Measurements from ENCODE around the gene GMPPB.

GMPPB gene

DNA sequence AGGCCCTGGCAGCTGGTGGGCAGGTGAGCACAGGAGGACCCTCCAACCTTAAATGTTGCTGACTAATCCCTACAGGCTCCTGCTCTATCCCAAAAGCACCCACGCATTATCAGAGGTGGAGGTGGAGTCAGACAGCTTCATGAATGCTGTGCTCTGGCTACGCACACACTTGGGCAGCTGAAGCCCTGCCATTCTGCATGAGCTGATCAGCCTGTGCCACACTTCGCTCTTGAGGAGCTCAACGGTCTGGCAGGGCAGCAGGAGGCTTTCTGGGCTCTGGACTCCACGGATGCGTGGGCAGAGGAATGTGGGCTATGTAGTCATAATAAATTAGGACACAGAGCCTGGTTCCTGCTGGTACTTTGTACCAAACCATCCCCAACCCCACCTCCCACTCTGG is 40.6 kb downstream of the GMPPB start:
- H3K27ac ChIP-seq (replicated peaks): no peak overlapping the region
- H3K4me3 ChIP-seq (replicated peaks; ENCODE audit: insufficient read depth, low read length): no peak overlapping the region
- DNase-seq (ENCODE audit: low read depth in 1 of 2, low spot score in 1 of 2): no peak
- TF ChIP-seq GABPA (IDR thresholded peaks at IDR 0.05; ENCODE audit: low read depth): no peak
- TF ChIP-seq, protein P1, sequence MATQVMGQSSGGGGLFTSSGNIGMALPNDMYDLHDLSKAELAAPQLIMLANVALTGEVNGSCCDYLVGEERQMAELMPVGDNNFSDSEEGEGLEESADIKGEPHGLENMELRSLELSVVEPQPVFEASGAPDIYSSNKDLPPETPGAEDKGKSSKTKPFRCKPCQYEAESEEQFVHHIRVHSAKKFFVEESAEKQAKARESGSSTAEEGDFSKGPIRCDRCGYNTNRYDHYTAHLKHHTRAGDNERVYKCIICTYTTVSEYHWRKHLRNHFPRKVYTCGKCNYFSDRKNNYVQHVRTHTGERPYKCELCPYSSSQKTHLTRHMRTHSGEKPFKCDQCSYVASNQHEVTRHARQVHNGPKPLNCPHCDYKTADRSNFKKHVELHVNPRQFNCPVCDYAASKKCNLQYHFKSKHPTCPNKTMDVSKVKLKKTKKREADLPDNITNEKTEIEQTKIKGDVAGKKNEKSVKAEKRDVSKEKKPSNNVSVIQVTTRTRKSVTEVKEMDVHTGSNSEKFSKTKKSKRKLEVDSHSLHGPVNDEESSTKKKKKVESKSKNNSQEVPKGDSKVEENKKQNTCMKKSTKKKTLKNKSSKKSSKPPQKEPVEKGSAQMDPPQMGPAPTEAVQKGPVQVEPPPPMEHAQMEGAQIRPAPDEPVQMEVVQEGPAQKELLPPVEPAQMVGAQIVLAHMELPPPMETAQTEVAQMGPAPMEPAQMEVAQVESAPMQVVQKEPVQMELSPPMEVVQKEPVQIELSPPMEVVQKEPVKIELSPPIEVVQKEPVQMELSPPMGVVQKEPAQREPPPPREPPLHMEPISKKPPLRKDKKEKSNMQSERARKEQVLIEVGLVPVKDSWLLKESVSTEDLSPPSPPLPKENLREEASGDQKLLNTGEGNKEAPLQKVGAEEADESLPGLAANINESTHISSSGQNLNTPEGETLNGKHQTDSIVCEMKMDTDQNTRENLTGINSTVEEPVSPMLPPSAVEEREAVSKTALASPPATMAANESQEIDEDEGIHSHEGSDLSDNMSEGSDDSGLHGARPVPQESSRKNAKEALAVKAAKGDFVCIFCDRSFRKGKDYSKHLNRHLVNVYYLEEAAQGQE (IDR thresholded peaks at IDR 0.05; ENCODE audit: insufficient replicate concordance, low read depth): no peak
- TF ChIP-seq CTCF (IDR thresholded peaks at IDR 0.05; ENCODE audit: insufficient read depth, low read length): no peak
- no peak for TF ChIP-seq SPI1 (IDR thresholded peaks at IDR 0.05; ENCODE audit: borderline replicate concordance, low read depth)
- TF ChIP-seq POLR2AphosphoS5 (IDR thresholded peaks at IDR 0.05; ENCODE audit: low read depth): no peak
- no peaks in the 10 kb centered on the region for H3K27me3 ChIP-seq (ENCODE audit: insufficient read depth, poor library complexity, severe bottlenecking)

- TF ChIP-seq GABPA (IDR thresholded peaks at IDR 0.05; ENCODE audit: low read depth): no peak
- TF ChIP-seq, protein P1 (IDR thresholded peaks at IDR 0.05; ENCODE audit: insufficient replicate concordance, low read depth): no peak
- no peak for TF ChIP-seq SPI1 (IDR thresholded peaks at IDR 0.05; ENCODE audit: borderline replicate concordance, low read depth)
- Histone ChIP-seq H3K27me3 (ENCODE audit: insufficient read depth, poor library complexity, severe bottlenecking) (no peaks in the 10 kb centered on the region), H3K4me3 (replicated peaks; ENCODE audit: insufficient read depth, low read length) (no peak overlapping the region), H3K27ac (replicated peaks) (no peak overlapping the region)
- no peak for DNase-seq (ENCODE audit: low read depth in 1 of 2, low spot score in 1 of 2)
Observed at GRCh38 chr3:49681543-49681942, 42.2 kb downstream of the GMPPB start.

DNA sequence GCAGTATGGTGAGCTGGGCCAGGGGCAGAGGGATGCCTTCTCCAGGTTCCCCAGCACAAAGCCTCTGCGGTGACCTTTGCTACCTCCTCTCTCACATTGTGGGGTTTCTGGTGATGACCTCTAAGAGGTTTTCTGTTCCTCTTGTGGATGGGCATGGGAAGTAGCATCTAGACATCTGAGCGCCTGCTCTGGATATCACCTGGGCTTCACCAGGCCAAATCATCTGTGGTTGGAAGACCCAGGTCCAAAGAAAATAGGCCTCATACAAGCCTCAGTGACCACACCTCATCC is 42.6 kb downstream of the GMPPB start:
- Histone ChIP-seq H3K27me3 (ENCODE audit: insufficient read depth, poor library complexity, severe bottlenecking) (no peaks in the 10 kb centered on the region), H3K4me3 (replicated peaks; ENCODE audit: insufficient read depth, low read length) (no peak overlapping the region), H3K27ac (replicated peaks) (no peak overlapping the region)
- TF ChIP-seq SPI1 (IDR thresholded peaks at IDR 0.05; ENCODE audit: borderline replicate concordance, low read depth): no peak
- no peak for DNase-seq (ENCODE audit: low read depth in 1 of 2, low spot score in 1 of 2)

GRCh38 chr3:49680493-49681231 is 43.1 kb downstream of the GMPPB start:
- DNase-seq (ENCODE audit: low read depth in 1 of 2, low spot score in 1 of 2): no peak

DNA sequence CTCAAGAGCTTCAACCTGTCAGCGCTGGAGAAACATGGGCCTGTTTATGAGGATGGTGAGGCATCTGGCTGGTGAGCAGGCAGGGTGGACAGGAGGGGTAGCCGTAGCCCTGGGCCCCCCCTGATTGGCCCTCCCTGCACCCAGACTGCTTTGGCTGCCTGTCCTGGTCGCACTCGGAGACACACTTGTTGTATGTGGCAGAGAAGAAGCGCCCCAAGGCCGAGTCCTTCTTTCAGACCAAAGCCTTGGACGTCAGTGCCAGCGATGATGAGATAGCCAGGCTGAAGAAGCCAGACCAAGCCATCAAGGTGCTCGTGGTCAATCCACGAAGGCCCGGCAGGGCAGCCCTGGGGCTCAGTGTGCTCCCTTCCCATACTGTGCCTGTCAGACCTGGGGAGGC is 47.8 kb downstream of the GMPPB start:
- no peak overlapping the region for H3K4me3 ChIP-seq (replicated peaks; ENCODE audit: insufficient read depth, low read length)
- no peak for TF ChIP-seq GABPA (IDR thresholded peaks at IDR 0.05; ENCODE audit: low read depth)
- no peak for TF ChIP-seq POLR2AphosphoS5 (IDR thresholded peaks at IDR 0.05; ENCODE audit: low read depth)
- no peak for TF ChIP-seq CTCF (IDR thresholded peaks at IDR 0.05; ENCODE audit: insufficient read depth, low read length)
- no peak for TF ChIP-seq SPI1 (IDR thresholded peaks at IDR 0.05; ENCODE audit: borderline replicate concordance, low read depth)
- TF ChIP-seq, protein P1 (IDR thresholded peaks at IDR 0.05; ENCODE audit: insufficient replicate concordance, low read depth): no peak
- H3K27me3 ChIP-seq (ENCODE audit: insufficient read depth, poor library complexity, severe bottlenecking): no peaks in the 10 kb centered on the region
- H3K27ac ChIP-seq (replicated peaks): no peak overlapping the region
- DNase-seq (ENCODE audit: low read depth in 1 of 2, low spot score in 1 of 2): no peak

More at GRCh38 chr3:49680493-49681231, 43.1 kb downstream of the GMPPB start:
- Histone ChIP-seq H3K27me3 (ENCODE audit: insufficient read depth, poor library complexity, severe bottlenecking) (no peaks in the 10 kb centered on the region), H3K27ac (replicated peaks) (no peak overlapping the region), H3K4me3 (replicated peaks; ENCODE audit: insufficient read depth, low read length) (no peak overlapping the region)
- TF ChIP-seq POLR2AphosphoS5 (IDR thresholded peaks at IDR 0.05; ENCODE audit: low read depth): 0 out of 2 replicates have a peak, but pooled peaks have one; percentile 1
- TF ChIP-seq SPI1 (IDR thresholded peaks at IDR 0.05; ENCODE audit: borderline replicate concordance, low read depth): no peak
